MM.1S (cell line): ENCODE results near the gene APOC3.

Experiments
- DNase-seq: peaks from one replicate; pipeline ENCODE4 v3.0.0-alpha.2; 2015
- H2AFZ ChIP-seq: fragments of 300-600 bp; sonication (generic); 2 replicates; pipeline ENCODE4 v1.6.0; 2016; ENCODE audit warnings: antibody characterized with exemption, low read length
- H3F3A ChIP-seq: fragments of 300-600 bp; sonication (generic); 2 replicates; pipeline ENCODE4 v1.6.1; 2016; ENCODE audit warnings: mild to moderate bottlenecking, antibody characterized with exemption, low read length, moderate library complexity, mixed read lengths; ENCODE audit not compliant: insufficient read depth
- H3K27ac ChIP-seq: fragments of 300-600 bp; sonication (generic); 2 replicates; pipeline ENCODE4 v1.5.1; 2016; ENCODE audit warnings: mild to moderate bottlenecking, low read length
- H3K27me3 ChIP-seq: fragments of 300-600 bp; sonication (generic); replicated peaks from 2 replicates; pipeline ENCODE4 v1.6.0; 2016; ENCODE audit warnings: low read length; ENCODE audit not compliant: insufficient read depth
- H3K36me3 ChIP-seq: fragments of 300-600 bp; sonication (generic); replicated peaks from 2 replicates; pipeline ENCODE4 v1.6.1; 2016; ENCODE audit warnings: mild to moderate bottlenecking, low read length, mixed read lengths; ENCODE audit not compliant: insufficient read depth
- H3K4me1 ChIP-seq: fragments of 300-600 bp; sonication (generic); 2 replicates; pipeline ENCODE4 v1.6.1; 2016; ENCODE audit warnings: low read length, mixed read lengths
- H3K4me2 ChIP-seq: fragments of 300-600 bp; sonication (generic); 2 replicates; pipeline ENCODE4 v1.6.0; 2016; ENCODE audit warnings: low read depth, low read length
- H3K4me3 ChIP-seq: fragments of 300-600 bp; sonication (generic); 2 replicates; pipeline ENCODE4 v1.5.1; 2016; ENCODE audit warnings: low read length, mixed read lengths
- H3K79me2 ChIP-seq: fragments of 300-600 bp; sonication (generic); 2 replicates; pipeline ENCODE4 v1.6.1; 2016; ENCODE audit warnings: mixed run types, low read length, mixed read lengths
- H3K9ac ChIP-seq: fragments of 300-600 bp; sonication (generic); 2 replicates; pipeline ENCODE4 v1.6.1; 2016; ENCODE audit warnings: low read length, mixed read lengths
- H3K9me2 ChIP-seq: fragments of 300-600 bp; sonication (generic); replicated peaks from 2 replicates; pipeline ENCODE4 v1.6.1; 2016; ENCODE audit warnings: mild to moderate bottlenecking, low read length, mixed read lengths; ENCODE audit not compliant: insufficient read depth
- H3K9me3 ChIP-seq: fragments of 300-600 bp; sonication (generic); replicated peaks from 2 replicates; pipeline ENCODE4 v1.6.1; 2016; ENCODE audit warnings: mild to moderate bottlenecking, low read length, mixed read lengths; ENCODE audit not compliant: insufficient read depth
- H4K20me1 ChIP-seq: fragments of 300-600 bp; sonication (generic); 2 replicates; pipeline ENCODE4 v1.6.1; 2016; ENCODE audit warnings: mild to moderate bottlenecking, low read length, moderate library complexity, mixed read lengths; ENCODE audit not compliant: insufficient read depth
- CTCF ChIP-seq: fragments of 300-600 bp; sonication (generic); IDR thresholded peaks from 2 replicates; pipeline ENCODE4 v1.5.1; 2016; ENCODE audit warnings: antibody characterized with exemption, low read length, mixed read lengths
- EZH2 ChIP-seq: fragments of 300-600 bp; sonication (generic); optimal IDR thresholded peaks from 2 replicates; pipeline ENCODE3; 2017; ENCODE audit warnings: low read depth, mild to moderate bottlenecking, antibody characterized with exemption, low read length, mixed read lengths
- EZH2phosphoT487 ChIP-seq: fragments of 300-600 bp; sonication (generic); IDR thresholded peaks from 2 replicates; pipeline ENCODE4 v1.6.1; 2018; ENCODE audit warnings: antibody characterized with exemption, low read length

APOC3 gene

GRCh38 chr11:116852261-116853031, 22.7 kb downstream of the APOC3 start:
- Histone ChIP-seq H3K9me2 (no peaks in the 10 kb centered on the region), H3K9ac (peak overlapping the region; percentile 64; the same call in 1 of the 2 replicates), H3K79me2 (peaks cover 6% of the 10 kb centered on the region), H3F3A (peaks cover 17% of the 10 kb centered on the region), H4K20me1 (no peaks in the 10 kb centered on the region), H3K27me3 (no peaks in the 10 kb centered on the region), H2AFZ (no peak overlapping the region), H3K9me3 (no peaks in the 10 kb centered on the region), H3K4me2 (peak overlapping the region; percentile 44), H3K27ac (peak overlapping the region; percentile 99), H3K4me1 (peaks cover 39% of the 10 kb centered on the region), H3K36me3 (no peaks in the 10 kb centered on the region; the same call in 1 of the 2 replicates), H3K4me3 (peak overlapping the region; percentile 6; the same call in 1 of the 2 replicates)
- TF ChIP-seq EZH2: no peak
- no peak for TF ChIP-seq EZH2phosphoT487
- TF ChIP-seq CTCF: no peak
- DNase-seq: peak; percentile 59

DNA sequence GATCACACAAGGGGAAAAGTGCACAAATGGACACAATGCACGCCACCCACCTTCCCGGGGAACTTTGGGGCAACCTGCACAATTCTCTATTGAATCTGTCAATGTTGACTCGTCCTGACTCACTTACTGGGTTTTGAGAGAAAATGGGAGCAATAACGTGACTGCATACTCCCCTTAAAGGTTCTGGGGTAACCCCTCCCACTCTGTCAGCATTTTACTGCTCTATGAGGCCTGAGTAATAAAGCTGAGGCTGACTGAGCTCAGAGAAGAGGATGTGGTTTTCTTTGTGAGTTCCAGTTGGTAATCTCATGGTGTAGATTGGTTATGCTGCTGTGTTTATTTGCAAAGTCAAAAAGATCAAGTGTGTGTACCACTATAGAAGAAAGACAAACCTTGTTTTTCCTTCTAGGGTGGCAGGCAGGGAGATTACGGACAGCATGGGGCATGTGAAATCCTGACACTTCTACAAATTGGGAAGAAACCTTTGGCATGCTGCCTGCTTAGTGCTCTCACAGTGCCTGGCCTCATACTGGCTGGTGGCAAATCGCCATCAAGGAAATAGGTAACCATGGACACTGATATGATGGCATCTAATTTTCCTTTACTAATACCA, 23.9 kb downstream of the APOC3 start:
- Histone ChIP-seq H3K4me3 (peak overlapping the region; percentile 41), H3K4me1 (peaks cover 39% of the 10 kb centered on the region), H3K9me2 (no peaks in the 10 kb centered on the region), H3K36me3 (peaks cover 3% of the 10 kb centered on the region; the same call in 1 of the 2 replicates), H3K9ac (peak overlapping the region; percentile 64), H3K9me3 (no peaks in the 10 kb centered on the region), H3K27ac (peak overlapping the region; percentile 99), H3K79me2 (peaks cover 6% of the 10 kb centered on the region), H3K27me3 (no peaks in the 10 kb centered on the region), H2AFZ (no peak overlapping the region), H4K20me1 (no peaks in the 10 kb centered on the region), H3K4me2 (peak overlapping the region; percentile 44), H3F3A (peaks cover 17% of the 10 kb centered on the region)
- TF ChIP-seq EZH2phosphoT487: no peak
- TF ChIP-seq EZH2: no peak
- no peak for TF ChIP-seq CTCF
- DNase-seq: peak; percentile 93

DNA sequence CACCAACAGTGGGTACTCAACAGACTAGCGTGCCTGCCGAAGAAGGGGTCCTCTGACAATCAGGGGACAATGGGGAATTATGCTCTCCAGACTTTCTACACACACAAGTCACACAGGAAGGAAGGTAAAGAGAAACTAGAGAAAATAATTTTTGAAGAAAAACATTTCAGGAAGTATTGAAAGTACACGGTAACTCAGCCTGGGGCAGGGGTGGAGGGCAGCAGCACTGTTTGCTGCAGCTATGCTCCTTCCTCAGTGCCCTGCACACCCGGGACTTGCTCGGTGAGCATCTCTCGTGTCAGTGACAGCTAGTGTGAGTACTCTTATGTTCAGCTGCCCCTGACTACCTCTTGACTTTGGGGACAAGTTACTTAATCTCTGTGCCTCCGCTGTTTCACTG, 25.7 kb downstream of the APOC3 start:
- TF ChIP-seq EZH2phosphoT487 (no peak), CTCF (no peak), EZH2 (no peak)
- H3K4me1 ChIP-seq: peaks cover 39% of the 10 kb centered on the region
- H3K36me3 ChIP-seq: peaks cover 3% of the 10 kb centered on the region; the same call in 1 of the 2 replicates

More for the DNA sequence above, 25.7 kb downstream of the APOC3 start:
- Histone ChIP-seq H4K20me1 (no peaks in the 10 kb centered on the region), H3F3A (peaks cover 17% of the 10 kb centered on the region), H2AFZ (no peak overlapping the region), H3K27me3 (no peaks in the 10 kb centered on the region), H3K4me2 (no peak overlapping the region), H3K9me2 (no peaks in the 10 kb centered on the region), H3K4me3 (no peak overlapping the region), H3K9ac (no peak overlapping the region), H3K9me3 (no peaks in the 10 kb centered on the region), H3K79me2 (peaks cover 6% of the 10 kb centered on the region), H3K27ac (peak overlapping the region; percentile 0; the same call in 1 of the 2 replicates)
- no peak for DNase-seq
